ENCODE data around the gene EIF5. TPM values are rescaled to one million over a fixed set of nuclear protein-coding genes. Genes with fewer than 3 reads are reported as not detected.

Gene EIF5
- total and polyA plus RNA-seq, 4 donors = 121 to 435 (median 192) TPM

DNA sequence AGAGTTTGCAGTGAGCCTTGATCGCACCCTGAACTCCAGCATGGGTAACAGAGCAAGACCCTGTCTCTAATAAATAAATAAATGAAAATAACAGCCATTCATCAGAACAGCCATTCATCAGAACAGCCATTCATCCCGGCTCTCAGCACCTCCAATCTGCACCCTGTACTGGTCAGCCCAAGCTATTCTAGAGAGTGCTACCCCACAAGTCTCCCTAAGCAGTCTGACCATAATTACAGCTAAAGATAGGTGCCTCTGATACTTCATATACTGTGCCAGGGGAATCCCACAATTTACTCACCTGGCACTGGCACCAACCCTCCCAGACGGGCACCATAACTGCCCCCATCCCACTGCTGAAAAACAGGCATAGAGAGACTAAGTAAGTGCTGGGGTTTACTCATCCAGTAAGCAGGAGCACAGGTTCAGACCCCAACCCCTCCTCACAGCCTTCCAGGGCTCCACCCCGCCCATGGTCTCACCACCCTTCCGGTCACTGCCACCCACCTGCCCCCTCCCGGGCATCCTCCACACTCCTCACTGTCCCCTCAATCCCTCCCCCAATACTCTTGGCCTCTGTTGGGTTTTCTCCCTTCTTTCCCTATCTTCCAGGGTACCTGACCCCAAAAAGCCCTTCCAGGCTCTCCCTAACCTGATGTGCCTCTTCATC lies 15.2 kb upstream of the EIF5 start (continued):
- TF ChIP-seq, protein P1, sequence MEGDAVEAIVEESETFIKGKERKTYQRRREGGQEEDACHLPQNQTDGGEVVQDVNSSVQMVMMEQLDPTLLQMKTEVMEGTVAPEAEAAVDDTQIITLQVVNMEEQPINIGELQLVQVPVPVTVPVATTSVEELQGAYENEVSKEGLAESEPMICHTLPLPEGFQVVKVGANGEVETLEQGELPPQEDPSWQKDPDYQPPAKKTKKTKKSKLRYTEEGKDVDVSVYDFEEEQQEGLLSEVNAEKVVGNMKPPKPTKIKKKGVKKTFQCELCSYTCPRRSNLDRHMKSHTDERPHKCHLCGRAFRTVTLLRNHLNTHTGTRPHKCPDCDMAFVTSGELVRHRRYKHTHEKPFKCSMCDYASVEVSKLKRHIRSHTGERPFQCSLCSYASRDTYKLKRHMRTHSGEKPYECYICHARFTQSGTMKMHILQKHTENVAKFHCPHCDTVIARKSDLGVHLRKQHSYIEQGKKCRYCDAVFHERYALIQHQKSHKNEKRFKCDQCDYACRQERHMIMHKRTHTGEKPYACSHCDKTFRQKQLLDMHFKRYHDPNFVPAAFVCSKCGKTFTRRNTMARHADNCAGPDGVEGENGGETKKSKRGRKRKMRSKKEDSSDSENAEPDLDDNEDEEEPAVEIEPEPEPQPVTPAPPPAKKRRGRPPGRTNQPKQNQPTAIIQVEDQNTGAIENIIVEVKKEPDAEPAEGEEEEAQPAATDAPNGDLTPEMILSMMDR (IDR thresholded peaks at IDR 0.05; ENCODE audit: low read depth, low read length, missing input control) = no peak
- TF ChIP-seq FOXA2 (IDR thresholded peaks at IDR 0.05) (no peak), FOXA1 (IDR thresholded peaks at IDR 0.05) (no peak), TAF1 (conservative IDR thresholded peaks at IDR 0.05) (no peak), SP1 (IDR thresholded peaks at IDR 0.05) (no peak), GABPA (IDR thresholded peaks at IDR 0.05 in 1 of 2, conservative IDR thresholded peaks at IDR 0.05 in 1 of 2) (no peak)

DNA sequence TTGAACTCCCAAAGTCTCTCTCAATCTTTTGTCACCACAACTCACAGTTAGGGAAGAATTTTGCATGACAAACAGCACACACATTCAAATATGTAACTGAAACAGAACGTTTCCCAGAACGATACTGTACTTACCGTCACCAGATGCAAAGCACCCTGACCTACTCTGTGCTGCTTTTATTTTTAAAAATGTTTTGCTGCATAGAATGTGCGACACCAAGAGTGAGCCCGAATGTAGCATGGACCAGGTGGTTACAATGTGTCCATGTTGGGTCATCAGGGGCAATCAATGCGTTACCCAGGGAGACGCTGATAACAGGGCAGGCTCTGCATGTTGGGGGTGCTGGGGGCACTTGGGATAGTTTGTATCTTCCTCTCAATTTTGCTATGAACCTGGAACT lies 14.6 kb upstream of the EIF5 start:
- no peak overlapping the region for H3K4me3 ChIP-seq (ENCODE audit: low read depth in 1 of 3, low read length in 3 of 3)
- no peak overlapping the region for H3K27ac ChIP-seq (ENCODE audit: low read depth in 1 of 2, low read length in 2 of 2)
- 92% methylated on average over 7 of the region's 7 CpGs for WGBS
- no peaks in the 10 kb centered on the region for H3K36me3 ChIP-seq (ENCODE audit: control insufficient read depth in 4 of 4, insufficient read depth in 3 of 4, low read depth in 1 of 4, low read length in 3 of 4)
- H3K4me1 ChIP-seq (ENCODE audit: control insufficient read depth in 4 of 4, insufficient read depth in 4 of 4, low read length in 3 of 4) = peaks cover 0 to 11% (median 9%) of the 10 kb centered on the region in 4 donors
- no peak for DNase-seq (ENCODE audit: low spot score)
- no peaks in the 10 kb centered on the region for H3K27me3 ChIP-seq (ENCODE audit: control insufficient read depth in 4 of 4, insufficient read depth in 4 of 4, low read length in 3 of 4)
- H3K9me3 ChIP-seq (ENCODE audit: control insufficient read depth in 4 of 4, low read length in 3 of 4) = no peaks in the 10 kb centered on the region
- H3K9ac ChIP-seq (ENCODE audit: low read depth in 1 of 2, low read length in 2 of 2) = no peak overlapping the region
- TF ChIP-seq JUND (IDR thresholded peaks at IDR 0.05) = no peak
- no peak for TF ChIP-seq FOXA2 (IDR thresholded peaks at IDR 0.05)
- TF ChIP-seq EGR1 (IDR thresholded peaks at IDR 0.05; ENCODE audit: low read depth in 2 of 2) = no peak

DNA sequence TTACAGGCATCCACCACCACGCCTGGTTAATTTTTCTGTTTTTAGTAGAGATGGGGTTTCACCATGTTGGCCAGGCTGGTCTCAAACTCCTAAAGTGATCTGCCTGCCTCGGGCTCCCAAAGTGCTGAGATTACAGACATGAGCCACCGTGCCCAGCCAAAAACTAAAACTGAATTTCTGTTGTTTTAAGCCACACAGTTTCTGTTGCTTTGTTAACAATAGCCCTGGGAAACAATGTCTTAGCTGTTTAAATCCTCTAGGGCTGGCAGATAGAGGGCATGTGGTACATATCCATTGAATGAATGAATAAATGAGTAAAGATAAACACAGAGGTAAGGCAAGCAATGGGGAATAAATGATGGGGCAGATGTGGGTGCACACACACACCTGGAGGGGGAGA lies 8.0 kb upstream of the EIF5 start:
- Histone ChIP-seq H3K4me3 (ENCODE audit: low read depth in 1 of 3, low read length in 3 of 3) (no peak overlapping the region), H3K27me3 (ENCODE audit: control insufficient read depth in 4 of 4, insufficient read depth in 4 of 4, low read length in 3 of 4) (no peaks in the 10 kb centered on the region), H3K36me3 (ENCODE audit: control insufficient read depth in 4 of 4, insufficient read depth in 3 of 4, low read depth in 1 of 4, low read length in 3 of 4) (no peaks in the 10 kb centered on the region), H3K4me1 (ENCODE audit: control insufficient read depth in 4 of 4, insufficient read depth in 4 of 4, low read length in 3 of 4) (peaks cover 0 to 7% (median 0%) of the 10 kb centered on the region in 4 donors), H3K9me3 (ENCODE audit: control insufficient read depth in 4 of 4, low read length in 3 of 4) (no peaks in the 10 kb centered on the region), H3K9ac (ENCODE audit: low read depth in 1 of 2, low read length in 2 of 2) (no peak overlapping the region), H3K27ac (ENCODE audit: low read depth in 1 of 2, low read length in 2 of 2) (no peak overlapping the region)
- WGBS = 91% methylated on average over 3 of the region's 3 CpGs
- no peak for TF ChIP-seq HNF4G (IDR thresholded peaks at IDR 0.05)
- no peak for TF ChIP-seq HNF4A (conservative IDR thresholded peaks at IDR 0.05)
- TF ChIP-seq EGR1 (IDR thresholded peaks at IDR 0.05; ENCODE audit: low read depth in 2 of 2) = no peak
- no peak for TF ChIP-seq RAD21 (IDR thresholded peaks at IDR 0.05)
- TF ChIP-seq, protein P2, sequence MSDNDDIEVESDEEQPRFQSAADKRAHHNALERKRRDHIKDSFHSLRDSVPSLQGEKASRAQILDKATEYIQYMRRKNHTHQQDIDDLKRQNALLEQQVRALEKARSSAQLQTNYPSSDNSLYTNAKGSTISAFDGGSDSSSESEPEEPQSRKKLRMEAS (IDR thresholded peaks at IDR 0.05) = no peak
- no peak for TF ChIP-seq FOXA1 (IDR thresholded peaks at IDR 0.05)
- TF ChIP-seq, protein P1 (IDR thresholded peaks at IDR 0.05; ENCODE audit: low read depth, low read length, missing input control) = no peak
- TF ChIP-seq GABPA (IDR thresholded peaks at IDR 0.05 in 1 of 2, conservative IDR thresholded peaks at IDR 0.05 in 1 of 2) = no peak
- no peak for DNase-seq (ENCODE audit: low spot score)

All from liver (tissue), 9 donors.